ENCODE measurements around the gene DSCAML1.

DSCAML1 gene

DNA sequence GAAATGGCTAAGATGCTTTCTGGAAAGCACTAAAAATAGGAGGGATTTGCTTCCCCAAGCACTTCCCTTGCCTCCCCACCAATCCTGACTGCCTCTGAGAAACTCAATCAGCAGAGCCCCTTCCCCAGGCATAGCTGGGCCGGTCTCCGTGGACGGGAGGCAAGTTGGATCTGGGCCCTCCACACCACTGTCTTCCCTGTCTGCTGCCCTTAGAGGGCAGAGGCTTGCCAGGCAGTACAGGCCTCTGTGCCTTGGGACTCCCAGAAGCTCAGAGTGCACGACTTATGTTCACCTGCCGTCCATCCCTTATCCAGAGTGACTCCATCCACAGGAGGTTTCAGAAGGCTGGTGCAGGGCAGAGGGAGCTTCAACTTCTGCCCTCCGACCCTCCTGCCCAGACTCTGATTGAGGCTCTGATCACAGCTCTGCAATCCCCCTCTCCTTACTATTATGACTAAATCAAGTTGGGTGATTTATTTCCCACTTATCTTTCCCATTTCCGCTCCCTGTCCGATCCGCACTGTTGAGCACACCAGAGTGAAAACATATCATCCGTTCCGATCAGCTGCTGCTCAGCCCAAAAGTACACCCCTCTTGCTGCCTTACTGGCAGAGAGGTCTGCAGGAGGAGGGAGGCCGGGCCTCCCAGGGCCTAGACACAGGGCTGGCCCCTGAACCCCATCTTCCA is 71.8 kb downstream of the DSCAML1 start:
- DNase-seq (ENCODE audit: low read depth in 3 of 3), result no peak

DNA sequence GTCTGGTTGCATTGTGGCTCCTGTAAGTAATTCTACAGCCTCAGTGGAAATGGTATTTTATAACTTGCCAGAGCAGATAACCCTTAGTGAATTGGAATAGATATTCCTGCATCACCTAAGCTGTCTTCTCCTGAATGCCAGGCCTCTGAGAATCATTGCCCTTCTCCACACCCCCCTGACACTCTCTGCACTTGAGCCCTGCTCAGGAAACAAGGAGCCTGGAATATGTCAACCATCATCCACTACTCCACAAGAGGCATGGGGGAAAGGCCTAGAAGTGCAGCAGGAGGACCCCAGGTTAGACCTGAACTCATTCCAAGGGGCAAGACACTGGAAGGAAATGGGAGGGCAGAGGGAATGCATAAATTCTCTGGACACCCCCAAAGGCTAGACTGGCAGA is 72.4 kb downstream of the DSCAML1 start:
- no peak for DNase-seq (ENCODE audit: low read depth in 3 of 3)

DNA sequence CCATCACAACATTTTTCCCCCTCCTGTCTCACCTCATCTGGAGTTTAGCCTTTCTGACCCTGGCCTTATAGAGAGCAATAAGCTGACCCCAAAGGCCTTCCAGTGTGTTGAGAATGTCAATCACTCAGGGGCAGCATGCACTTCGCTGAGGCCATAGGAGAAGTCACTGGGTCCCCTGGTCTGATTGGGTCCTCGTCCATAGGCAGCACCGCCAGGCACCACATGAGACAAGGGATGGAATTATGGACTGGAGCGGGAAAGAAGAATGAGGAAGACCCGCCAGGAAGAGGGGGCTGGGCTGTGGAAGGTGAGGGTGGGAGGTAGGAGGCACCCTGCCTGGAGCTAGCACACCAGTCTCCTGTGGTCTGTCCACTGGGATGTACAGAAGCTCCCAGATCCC is 72.9 kb downstream of the DSCAML1 start:
- DNase-seq (ENCODE audit: low read depth in 3 of 3), result no peak

DNA sequence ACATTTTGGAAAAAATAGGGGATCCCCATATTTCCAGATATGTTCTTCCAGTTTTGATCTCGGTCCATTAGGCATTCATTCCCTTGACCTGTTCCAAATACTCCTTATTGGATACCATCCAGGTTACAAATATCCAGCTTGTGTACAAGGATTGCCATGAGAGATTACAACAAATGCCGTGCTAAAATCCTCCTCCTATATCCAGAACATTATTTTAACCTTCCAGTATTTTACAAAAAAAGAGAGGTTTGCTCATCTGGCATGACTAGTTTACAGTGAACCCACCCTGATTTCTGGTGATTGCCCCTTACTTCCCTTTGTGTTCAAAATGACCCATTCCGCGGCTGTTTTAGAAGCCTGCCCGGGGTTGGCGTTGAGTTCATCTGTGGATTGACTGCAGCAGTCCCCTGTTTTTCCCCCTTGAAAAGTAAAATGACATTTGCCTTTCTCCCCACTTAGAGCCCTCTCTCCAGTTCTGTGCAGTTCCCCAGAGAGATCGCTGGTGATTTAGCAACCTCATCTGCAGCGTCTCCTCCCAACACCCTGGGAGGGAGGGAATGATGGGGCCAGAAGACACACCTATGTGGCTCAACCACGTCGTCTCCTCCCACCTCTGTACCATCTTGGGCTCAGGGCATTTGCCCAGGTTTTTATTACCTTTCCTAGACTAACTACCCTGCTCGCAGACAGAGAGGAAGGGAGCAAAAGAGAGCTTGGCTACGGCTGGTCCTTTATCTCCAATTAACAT is 73.6 kb downstream of the DSCAML1 start:
- no peak for DNase-seq (ENCODE audit: low read depth in 3 of 3)

DNA sequence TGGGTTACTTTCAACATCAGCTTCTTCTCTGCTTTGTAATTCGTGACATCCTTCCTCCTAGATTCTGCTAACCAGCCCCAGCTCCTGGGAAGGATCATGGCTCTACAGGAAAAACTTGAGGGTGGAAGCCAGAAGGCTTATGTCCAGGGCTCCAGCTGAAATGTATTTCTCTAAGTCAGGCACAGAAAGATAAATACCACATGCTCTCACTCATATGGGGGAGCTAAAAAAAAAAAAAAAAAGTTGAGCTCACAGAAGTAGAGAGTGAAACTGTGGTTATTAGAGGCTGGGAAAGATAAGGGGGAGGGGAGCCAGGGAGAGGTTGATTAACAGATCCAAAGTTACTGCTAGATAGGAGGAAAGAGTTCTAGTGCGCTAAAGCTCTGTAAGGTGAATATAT is 74.9 kb downstream of the DSCAML1 start:
- no peak for DNase-seq (ENCODE audit: low read depth in 3 of 3)

DNA sequence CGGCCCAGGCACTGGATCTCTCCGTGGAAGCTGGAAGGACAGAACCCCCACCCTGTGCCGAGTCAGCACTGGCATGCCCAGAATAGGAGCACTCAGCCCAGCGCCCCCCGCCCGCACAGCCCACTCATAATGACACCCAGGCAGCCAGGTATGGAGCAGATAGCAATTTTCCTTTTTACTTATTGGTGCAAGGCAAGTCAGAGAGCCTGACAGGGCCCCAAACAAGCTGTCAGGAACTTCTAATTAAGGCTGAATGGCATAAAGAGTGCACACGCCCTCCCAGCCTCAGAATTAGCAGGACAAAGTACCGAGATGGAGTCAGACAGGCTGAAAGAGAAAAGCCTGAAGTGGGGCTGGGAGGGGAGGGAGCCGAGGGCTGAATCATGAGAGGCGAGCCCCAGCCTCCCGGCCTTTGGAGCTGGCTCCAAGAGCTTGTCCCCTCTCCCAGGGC is 76.9 kb downstream of the DSCAML1 start:
- no peak for DNase-seq (ENCODE audit: low read depth in 3 of 3)

DNA sequence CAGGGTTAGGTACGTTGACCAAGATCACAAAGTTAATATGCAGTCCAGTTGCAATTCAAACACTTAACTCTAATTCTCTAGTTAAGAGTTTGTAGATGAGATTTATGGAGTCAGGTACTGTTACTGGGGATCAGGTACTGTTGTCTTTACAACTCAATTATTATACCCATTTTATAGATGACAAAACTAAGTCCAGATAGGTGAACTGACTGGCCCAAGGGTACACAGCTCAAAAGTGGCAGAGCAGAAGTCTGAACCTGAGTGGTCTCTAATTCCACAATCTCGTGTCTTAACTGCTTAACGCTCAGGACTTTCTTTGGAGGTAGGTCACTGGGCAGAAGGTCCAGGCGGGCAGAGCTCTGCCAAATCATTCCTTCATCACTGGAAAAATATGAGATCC is 77.5 kb downstream of the DSCAML1 start:
- no peak for DNase-seq (ENCODE audit: low read depth in 3 of 3)

DNA sequence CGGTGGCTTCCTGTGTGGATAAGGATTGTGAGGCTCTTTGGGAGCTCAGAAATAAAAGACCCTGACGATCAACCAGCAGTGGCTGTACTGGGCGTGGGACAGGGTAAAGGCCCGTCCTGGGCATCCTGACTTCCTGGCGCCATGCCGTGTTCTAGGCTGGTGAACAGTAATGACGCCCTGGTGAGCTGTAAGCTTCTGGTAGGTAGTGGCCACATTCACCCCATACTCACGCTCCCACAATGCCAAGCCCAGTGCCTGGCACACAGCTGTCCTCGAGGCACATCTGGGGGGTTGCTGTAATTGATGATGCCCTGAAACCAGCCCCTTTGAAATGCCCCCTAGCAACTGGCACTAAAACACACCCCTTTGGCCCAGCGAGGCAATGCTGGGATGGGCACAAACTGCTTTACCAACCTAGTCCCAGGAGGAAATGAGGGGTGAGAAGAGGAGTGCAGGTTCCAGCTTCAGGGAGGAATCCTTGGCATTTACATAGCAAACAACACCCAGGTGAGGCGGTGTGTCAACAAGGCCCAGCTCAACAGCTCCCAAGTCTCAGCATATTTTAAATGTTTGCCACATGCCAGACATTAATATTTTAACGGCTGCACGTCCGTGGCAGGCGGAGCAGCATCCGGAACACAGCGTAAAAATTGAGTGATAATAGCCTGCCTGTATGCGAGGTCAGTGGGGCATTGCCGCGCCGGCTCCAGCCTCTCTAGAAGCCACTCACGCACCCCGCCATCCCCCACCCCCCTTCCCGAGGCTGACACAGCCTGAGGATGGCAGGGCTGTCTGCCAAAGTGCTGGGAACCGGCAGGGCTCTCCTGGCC is 79.3 kb downstream of the DSCAML1 start:
- no peak for DNase-seq (ENCODE audit: low read depth in 3 of 3)

DNA sequence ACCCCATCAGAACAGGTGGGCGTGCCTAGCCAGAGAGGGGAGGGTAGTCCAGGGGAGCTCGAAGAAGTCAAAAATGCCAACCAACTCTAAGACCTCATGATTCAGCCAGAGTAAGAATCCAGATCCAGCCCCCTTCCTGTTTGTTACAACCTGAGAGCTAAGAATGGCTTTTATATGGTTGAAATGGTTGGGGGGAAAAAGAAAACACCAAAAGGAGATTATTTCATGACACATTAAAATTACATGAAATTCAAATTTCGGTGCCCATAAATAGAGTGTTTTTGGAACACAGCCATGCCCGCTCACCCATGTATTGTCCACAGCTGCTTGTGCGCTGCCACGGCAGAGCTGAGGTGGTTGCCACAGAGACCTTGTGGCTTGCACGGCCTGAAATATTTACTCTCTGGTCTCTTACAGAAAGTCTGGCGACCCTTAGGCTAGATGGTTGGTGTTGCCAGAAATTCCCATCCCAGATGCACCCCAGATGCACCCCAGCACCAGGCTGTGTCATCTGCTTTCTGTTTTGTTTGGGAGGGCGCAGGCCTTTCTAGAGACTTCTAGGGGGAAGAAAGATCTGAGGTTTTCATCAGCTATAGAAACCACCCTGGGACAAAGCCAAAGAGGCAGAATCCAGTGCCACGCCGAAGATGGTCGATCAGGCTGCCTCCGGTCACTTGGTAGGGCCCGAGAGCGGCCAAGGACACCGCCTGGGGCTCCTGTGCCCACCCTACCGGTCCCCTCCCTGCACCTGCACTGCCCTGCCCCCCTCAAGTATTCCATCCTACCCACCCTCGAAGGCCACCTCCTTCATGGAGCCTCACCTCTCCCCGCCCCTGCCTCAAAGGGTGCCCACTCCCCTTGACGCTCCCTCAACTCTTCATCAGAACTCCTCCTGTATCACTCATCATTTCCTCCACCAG is 80.2 kb downstream of the DSCAML1 start:
- DNase-seq (ENCODE audit: low read depth in 3 of 3), result no peak

DNA sequence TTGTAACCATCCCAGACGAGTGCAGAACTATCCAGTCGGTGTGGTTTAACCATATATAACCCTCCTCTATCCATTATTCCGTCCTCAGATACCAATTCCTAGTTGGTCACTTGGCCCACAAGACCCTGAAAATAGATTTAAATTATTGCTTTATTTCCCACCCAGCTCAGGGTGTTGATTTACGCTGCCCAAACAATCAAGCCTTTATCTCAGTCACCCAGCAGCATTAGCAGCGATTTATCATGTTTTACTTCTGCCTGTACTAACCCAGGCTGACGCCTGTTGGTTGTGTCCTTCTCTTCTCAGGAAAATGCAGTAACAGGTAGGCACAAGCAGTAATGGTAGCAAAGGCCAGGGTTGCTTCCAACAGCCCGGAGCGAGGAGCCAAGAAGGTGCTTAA is 81.2 kb downstream of the DSCAML1 start:
- no peak for DNase-seq (ENCODE audit: low read depth in 3 of 3)

DNA sequence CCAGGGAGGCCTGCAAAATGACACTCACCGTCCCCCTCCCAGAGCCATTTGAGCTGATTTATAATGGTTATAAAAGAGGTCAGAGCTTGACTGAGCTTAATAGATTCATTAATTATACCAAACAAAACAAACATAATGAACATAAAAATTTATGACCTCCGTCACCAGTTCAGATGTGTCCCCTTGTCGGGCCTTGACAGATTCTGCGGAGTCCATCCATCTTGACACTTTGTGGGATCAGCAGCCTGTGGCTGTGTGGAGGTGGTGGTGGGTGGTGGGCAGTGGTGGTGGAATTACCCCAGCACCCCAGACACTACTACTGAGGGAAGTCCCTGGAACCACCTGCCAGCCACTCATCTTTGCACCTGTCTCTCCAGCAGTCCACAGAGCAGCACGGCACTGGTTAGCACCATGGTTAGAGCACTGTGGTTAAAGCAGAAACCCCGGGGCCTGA is 83.5 kb downstream of the DSCAML1 start:
- DNase-seq (ENCODE audit: low read depth in 3 of 3), result no peak

DNA sequence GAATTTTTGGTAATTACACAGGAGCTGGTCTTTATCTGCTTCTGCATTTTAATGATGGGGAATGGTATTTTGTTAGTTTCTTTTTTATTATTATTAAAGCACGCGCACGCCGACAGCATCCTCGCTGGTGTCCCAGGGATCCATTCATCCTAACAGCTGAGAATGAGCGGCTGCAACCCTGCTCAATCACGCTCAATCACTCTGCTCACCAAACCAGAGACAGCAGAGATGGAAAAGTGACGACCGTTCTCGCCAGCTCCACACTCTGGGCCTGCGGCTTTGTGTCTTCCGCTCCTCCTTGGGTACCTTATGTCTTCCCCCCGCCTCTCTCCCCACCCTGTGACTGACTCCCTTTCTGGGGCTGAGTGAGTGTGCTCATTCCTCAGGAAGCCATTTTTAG is 84.5 kb downstream of the DSCAML1 start:
- DNase-seq (ENCODE audit: low read depth in 3 of 3), result no peak

DNA sequence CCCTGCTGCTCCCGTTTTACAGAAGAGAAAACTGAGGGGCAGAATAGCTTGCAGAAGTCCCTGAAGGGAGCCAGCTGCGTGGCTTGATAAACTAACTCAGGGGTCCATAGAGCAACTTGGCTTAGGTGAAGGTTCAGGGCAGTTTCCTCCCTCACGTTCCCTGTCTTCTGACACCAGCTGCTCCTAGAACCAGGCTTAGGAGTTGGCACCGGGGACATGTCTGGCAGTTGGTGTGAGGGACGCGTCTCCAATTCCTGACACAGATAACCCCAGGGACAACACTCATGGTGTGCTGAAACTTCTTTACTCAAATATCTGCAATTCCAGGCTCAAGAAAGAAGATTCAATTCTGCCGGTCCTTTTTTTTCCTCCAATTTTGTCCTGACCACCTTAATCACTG is 85.7 kb downstream of the DSCAML1 start:
- no peak for DNase-seq (ENCODE audit: low read depth in 3 of 3)

DNA sequence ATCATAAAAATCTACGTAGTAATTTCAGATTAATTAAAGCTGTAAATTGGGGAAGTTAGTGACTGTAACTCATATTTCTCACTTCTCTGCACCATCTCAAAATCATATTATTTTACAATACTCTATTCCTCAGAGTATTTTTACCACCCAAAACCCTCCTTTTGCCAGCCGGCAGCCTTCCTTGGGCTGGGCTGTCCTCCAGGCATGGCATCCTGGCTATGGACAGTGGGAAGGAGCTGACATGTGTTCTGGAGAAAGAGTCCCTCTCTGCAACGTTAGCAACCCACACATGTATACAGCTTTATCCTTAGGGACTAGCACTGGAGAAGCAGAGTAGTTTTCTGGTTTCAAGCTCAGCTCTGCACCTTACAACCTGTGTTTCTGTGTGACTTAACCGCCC is 86.8 kb downstream of the DSCAML1 start:
- no peak for DNase-seq (ENCODE audit: low read depth in 3 of 3)

DNA sequence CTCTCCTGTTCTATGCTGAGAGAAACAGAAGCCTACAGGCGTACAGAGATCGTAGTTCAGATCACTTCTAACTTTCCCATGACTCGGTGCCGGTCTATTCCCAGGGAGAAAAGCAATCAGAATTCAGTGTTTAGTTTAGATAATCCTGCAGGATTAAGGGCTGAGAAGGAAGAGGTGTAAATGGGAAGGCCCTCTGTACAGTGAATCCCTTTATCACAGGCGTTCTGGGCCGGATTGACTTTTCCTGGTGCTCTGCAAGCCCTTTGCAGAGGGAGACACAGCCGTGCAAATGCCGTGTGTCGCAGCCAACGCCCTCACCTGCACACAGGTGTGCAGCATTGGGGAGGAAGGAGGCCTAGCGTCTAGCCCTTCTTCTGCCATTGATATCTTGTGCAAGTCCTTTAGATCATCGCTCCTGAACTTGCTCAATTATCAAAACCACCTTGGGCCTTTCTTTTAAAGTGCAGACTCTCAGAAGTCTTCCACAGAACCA is 90.6 kb downstream of the DSCAML1 start:
- DNase-seq (ENCODE audit: low read depth in 3 of 3), result no peak

DNA sequence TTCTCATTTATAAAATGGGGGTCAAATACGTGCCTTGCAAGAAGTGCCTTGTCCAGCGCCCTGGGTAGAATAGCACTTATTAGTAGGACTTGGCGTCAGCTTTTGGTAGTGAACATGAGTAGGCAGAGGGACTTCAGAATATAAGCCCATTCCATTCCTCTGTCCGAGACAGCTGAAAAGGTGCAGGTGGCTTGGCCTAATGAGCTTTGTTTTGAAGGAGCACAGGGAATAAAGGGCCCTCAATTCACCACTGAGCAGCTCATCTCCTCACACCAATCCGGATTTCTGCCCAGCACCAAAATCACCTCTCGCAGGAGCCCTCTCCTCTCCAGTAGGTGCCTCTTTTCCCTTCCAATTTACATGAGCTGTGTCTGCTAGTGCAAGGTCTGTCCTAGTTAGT is 91.2 kb downstream of the DSCAML1 start:
- no peak for DNase-seq (ENCODE audit: low read depth in 3 of 3)

DNA sequence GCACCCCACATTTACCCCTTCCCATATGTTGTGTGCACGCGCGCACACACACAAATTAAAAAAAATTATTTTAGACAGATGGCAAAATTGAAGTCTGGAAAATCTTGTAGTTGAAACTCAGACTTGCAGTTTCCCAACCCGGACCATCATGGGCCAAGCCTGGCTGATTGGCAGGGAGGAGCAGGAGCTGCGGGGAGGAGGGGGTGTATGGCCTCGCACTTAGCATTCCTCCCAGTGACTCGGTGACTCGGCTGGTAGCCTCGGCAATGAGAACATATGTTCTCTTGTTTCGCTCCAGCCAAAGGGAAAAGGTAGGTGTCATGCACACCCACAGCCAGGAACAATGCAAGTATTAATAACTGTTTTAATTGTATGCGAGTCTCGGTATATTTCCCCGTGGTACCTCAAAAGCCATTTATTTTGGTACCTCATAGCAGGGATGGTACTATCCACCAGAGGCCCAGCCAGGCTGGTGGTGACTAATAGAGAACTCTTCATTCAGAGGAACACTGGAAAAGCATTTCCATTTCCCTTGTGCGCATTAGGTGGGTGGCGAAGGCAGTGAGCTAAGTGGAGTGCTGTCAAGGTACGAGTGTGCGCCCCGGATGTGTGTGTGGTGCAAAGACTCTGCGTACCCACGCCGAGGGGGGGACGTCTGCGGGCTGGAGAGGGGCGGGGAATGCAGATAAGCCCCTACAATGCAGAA is 92.5 kb downstream of the DSCAML1 start:
- DNase-seq (ENCODE audit: low read depth in 3 of 3), result no peak

DNA sequence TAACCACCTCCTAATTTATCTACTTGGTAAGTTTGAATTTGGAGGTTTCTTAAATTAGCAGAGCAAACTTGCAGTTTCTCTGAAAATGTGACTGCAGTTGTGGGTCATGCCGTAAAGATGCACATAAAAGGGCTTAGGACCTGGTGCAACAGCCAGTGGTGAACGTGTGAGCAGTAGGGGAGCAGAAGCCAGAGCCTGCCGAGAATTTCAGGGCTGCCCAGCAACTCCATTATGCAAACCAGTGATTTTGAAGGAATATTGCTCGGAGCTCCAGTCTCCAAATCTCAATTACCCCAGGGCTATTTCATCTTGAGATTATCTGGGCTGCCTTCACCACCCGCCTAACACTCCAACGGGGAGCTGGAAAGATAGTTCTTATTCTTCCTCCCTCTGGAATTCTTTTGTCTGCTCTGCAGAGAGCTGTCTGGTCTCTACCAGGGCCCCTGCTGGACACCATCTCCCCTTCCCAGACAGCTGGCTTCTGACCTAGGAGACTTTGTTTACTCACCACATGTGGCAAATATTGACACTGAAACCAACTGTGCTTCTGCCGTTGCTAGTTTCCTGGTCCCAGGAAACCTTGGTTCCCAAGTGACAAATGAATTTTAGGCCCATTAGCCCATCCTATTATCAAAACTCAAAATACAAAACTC is 93.9 kb downstream of the DSCAML1 start:
- no peak for DNase-seq (ENCODE audit: low read depth in 3 of 3)

DNA sequence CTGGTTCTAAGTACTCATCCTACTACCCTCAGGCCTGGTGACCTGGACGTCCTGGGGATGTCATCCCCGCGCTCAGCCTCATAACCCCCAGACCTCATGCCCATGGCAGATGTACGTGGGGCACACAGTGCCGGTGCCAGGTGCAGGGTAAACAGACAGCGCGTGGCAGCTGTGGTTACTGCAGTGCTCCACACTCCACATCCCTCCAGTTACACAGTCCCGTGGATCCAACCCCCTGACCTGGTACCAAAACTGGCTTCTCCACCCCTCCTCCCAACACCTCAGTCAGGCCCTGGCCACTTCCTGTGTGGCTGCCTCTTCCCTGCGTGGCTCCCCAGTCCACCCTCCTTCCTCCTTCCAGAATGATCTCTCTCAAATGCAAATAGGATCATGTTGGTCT is 95.2 kb downstream of the DSCAML1 start:
- DNase-seq (ENCODE audit: low read depth in 3 of 3), result no peak

DNA sequence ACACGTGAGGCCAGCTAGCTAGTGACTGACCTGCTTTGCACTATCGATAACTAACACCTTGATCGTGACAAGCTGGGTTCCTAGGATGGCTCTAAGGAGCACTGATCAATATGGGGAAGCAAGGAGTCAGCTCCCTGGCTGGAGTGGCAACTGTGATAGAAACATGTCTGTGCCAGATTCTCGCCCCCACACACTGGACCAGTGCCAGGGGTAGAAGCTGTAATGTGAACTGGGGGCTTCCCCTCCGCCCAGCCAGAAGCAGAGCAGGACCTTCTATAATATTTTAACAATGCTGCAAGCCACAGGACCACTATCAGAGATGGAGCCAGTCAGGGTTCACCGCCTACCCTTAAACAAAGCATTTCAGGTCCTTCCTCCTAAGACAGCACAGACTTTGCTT is 96.5 kb downstream of the DSCAML1 start:
- DNase-seq (ENCODE audit: low read depth in 3 of 3), result no peak
